Glutamatergic neuron (in vitro differentiated cells): ENCODE results near the gene GPR139. TPM values are rescaled to one million over a fixed set of nuclear protein-coding genes. Genes with fewer than 3 reads are reported as not detected.

Source experiments
- DNase-seq: peaks from one replicate; pipeline ENCODE4 v3.0.0; 2022
- H3K27ac Mint-ChIP-seq: one replicate; pipeline ENCODE4 v1.8.0; 2020; ENCODE audit warnings: mild to moderate bottlenecking, mixed read lengths, inconsistent platforms; ENCODE audit not compliant: unreplicated experiment
- H3K27me3 Mint-ChIP-seq: one replicate; pipeline ENCODE4 v1.8.0; 2020; ENCODE audit warnings: mild to moderate bottlenecking, moderate library complexity, mixed read lengths, inconsistent platforms; ENCODE audit not compliant: unreplicated experiment
- H3K36me3 Mint-ChIP-seq: one replicate; pipeline ENCODE4 v1.8.0; 2020; ENCODE audit warnings: mild to moderate bottlenecking, mixed read lengths, inconsistent platforms; ENCODE audit not compliant: unreplicated experiment
- H3K4me1 Mint-ChIP-seq: one replicate; pipeline ENCODE4 v1.8.0; 2020; ENCODE audit warnings: mild to moderate bottlenecking, low read depth, mixed read lengths, inconsistent platforms; ENCODE audit not compliant: unreplicated experiment
- H3K4me3 Mint-ChIP-seq: one replicate; pipeline ENCODE4 v1.8.0; 2020; ENCODE audit warnings: mild to moderate bottlenecking, mixed read lengths, inconsistent platforms; ENCODE audit not compliant: unreplicated experiment
- H3K9me3 Mint-ChIP-seq: one replicate; pipeline ENCODE4 v1.8.0; 2020; ENCODE audit warnings: mild to moderate bottlenecking, moderate library complexity, mixed read lengths, inconsistent platforms; ENCODE audit not compliant: unreplicated experiment
- CTCF ChIP-seq: fragments of 200-600 bp; sonication (generic); IDR thresholded peaks from one replicate; pipeline ENCODE4 v1.5.0; 2021; ENCODE audit not compliant: partially characterized antibody, unreplicated experiment
- total RNA-seq: library from RNA; stranded (reverse); fragmentation: NEBNext Ultra II Directional; extraction: Animal tissue kit (Norgen Biotek cat#: 25700); gene quantifications from one replicate; pipeline ENCODE4 v1.2.1, GENCODE V29; 2021; ENCODE audit not compliant: unreplicated experiment

The GPR139 gene
- total RNA-seq, 1 donor from 2014 or later = not detected

- Mint-ChIP-seq H3K9me3 (no peaks in the 10 kb centered on the region), H3K4me3 (no peak overlapping the region), H3K4me1 (no peaks in the 10 kb centered on the region)
Measured at GRCh38 chr16:19997264-19997663, 76.4 kb downstream of the GPR139 start.

GRCh38 chr16:19994466-19995170 is 79.1 kb downstream of the GPR139 start:
- Mint-ChIP-seq H3K27ac (no peak overlapping the region), H3K9me3 (no peaks in the 10 kb centered on the region), H3K27me3 (no peaks in the 10 kb centered on the region), H3K36me3 (no peaks in the 10 kb centered on the region), H3K4me3 (no peak overlapping the region), H3K4me1 (peaks cover 2% of the 10 kb centered on the region)
- no peak for DNase-seq
- TF ChIP-seq CTCF = no peak

More at GRCh38 chr16:19997264-19997663, 76.4 kb downstream of the GPR139 start:
- no peak for DNase-seq
- Mint-ChIP-seq H3K36me3 (no peaks in the 10 kb centered on the region), H3K27me3 (no peaks in the 10 kb centered on the region), H3K27ac (no peak overlapping the region)
- no peak for TF ChIP-seq CTCF

GRCh38 chr16:19991614-19992013 is 82.1 kb downstream of the GPR139 start:
- Mint-ChIP-seq H3K36me3 (no peaks in the 10 kb centered on the region), H3K27ac (no peak overlapping the region), H3K9me3 (peaks cover 2% of the 10 kb centered on the region), H3K4me1 (peaks cover 2% of the 10 kb centered on the region), H3K4me3 (no peak overlapping the region), H3K27me3 (peaks cover 5% of the 10 kb centered on the region)
- DNase-seq = no peak
- no peak for TF ChIP-seq CTCF

GRCh38 chr16:19984135-19984534 is 89.6 kb downstream of the GPR139 start:
- peaks cover 5% of the 10 kb centered on the region for H3K36me3 Mint-ChIP-seq
- no peak overlapping the region for H3K4me3 Mint-ChIP-seq

More at GRCh38 chr16:19984135-19984534, 89.6 kb downstream of the GPR139 start:
- Mint-ChIP-seq H3K9me3 (no peaks in the 10 kb centered on the region), H3K4me1 (no peaks in the 10 kb centered on the region), H3K27me3 (peaks cover 2% of the 10 kb centered on the region), H3K27ac (no peak overlapping the region)
- DNase-seq = no peak
- no peak for TF ChIP-seq CTCF

Other genes starting within 250 kb of the GPR139 start
- 8.7 TPM for gene GPRC5B, start 189.0 kb downstream of the GPR139 start, total RNA-seq